Uterus (tissue), 2 donors: ENCODE data around the gene CEP112.

Experiments used
- POLR2A ChIP-seq, 2 donors: fragments of 450-650 bp; IDR thresholded peaks; one replicate each; pipeline ENCODE4 v1.6.1; 2016; ENCODE audit warnings: antibody characterized with exemption in 2 of 2, mild to moderate bottlenecking in 1 of 2, moderate library complexity in 1 of 2
- TF ChIP-seq, protein P1 (sequence below), 4 experiments: fragments of 200-600 bp in 2 of 4; fragments of 450-650 bp in 2 of 4; sonication (generic) in 2 of 4; IDR thresholded peaks; one replicate each; pipeline ENCODE4 v1.5.1; 2016 to 2019; ENCODE audit warnings: antibody characterized with exemption in 4 of 4, mild to moderate bottlenecking in 2 of 4, moderate library complexity in 1 of 4

DNA sequence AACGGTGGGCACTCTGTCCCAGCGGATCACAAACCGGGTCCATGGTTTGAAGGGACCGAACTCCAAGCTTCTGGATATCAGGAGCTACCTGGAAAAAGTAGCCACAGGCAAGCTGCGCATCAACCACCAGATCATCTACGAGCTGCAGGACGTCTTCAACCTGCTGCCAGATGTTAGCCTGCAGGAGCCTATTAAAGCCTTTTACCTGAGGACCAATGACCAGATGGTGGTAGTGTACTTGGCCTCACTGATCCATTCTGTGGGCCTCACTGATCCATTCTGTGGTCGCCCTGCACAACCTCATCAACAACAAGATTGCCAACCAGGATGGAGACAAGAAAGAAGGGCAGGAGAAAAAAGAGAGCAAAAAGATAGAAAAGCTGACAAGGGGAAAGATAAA lies 6.3 kb upstream of the CEP112 start:
- TF ChIP-seq, protein P1, sequence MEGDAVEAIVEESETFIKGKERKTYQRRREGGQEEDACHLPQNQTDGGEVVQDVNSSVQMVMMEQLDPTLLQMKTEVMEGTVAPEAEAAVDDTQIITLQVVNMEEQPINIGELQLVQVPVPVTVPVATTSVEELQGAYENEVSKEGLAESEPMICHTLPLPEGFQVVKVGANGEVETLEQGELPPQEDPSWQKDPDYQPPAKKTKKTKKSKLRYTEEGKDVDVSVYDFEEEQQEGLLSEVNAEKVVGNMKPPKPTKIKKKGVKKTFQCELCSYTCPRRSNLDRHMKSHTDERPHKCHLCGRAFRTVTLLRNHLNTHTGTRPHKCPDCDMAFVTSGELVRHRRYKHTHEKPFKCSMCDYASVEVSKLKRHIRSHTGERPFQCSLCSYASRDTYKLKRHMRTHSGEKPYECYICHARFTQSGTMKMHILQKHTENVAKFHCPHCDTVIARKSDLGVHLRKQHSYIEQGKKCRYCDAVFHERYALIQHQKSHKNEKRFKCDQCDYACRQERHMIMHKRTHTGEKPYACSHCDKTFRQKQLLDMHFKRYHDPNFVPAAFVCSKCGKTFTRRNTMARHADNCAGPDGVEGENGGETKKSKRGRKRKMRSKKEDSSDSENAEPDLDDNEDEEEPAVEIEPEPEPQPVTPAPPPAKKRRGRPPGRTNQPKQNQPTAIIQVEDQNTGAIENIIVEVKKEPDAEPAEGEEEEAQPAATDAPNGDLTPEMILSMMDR (IDR thresholded peaks at IDR 0.05), result no peak
- TF ChIP-seq POLR2A (IDR thresholded peaks at IDR 0.05), result no peak
